CD8-positive, alpha-beta memory T cell (primary cell): Measurements from ENCODE around the gene VPS35L. TPM values are rescaled to one million over a fixed set of nuclear protein-coding genes. Genes with fewer than 3 reads are reported as not detected.
"Not testable (repeated sequence)": the region's sequence is repeated elsewhere in the genome, so short reads cannot be mapped to it uniquely, and the experiment has no call there.

ENCODE experiments used
- CTCF ChIA-PET: fragments of 350-600 bp; sonication (Branson Sonifier 250); formaldehyde crosslinking; loops from one replicate; lab custom pipeline; 2021; ENCODE audit warnings: antibody characterized with exemption; lab: Charles Lee
- POLR2A ChIA-PET: fragments of 350-600 bp; sonication (Branson Sonifier 250); formaldehyde crosslinking; loops from one replicate; lab custom pipeline; 2021; ENCODE audit warnings: antibody characterized with exemption; lab: Charles Lee
- DNase-seq, 5 donors: peaks; one replicate each; pipeline versions ENCODE4 v3.0.0 to v3.0.0-alpha.2; 2020 to 2022; ENCODE audit warnings: mixed read lengths in 1 of 5
- H3K27ac ChIP-seq: one replicate; pipeline ENCODE4 v1.7.0; 2013; ENCODE audit warnings: low read depth, mild to moderate bottlenecking, low read length, moderate library complexity
- H3K27me3 ChIP-seq: 2 replicates; pipeline ENCODE4 v1.7.0; 2013; ENCODE audit warnings: low read length, mild to moderate bottlenecking; ENCODE audit not compliant: insufficient read depth, poor library complexity, severe bottlenecking
- H3K36me3 ChIP-seq: 2 replicates; pipeline ENCODE4 v1.7.0; 2013; ENCODE audit warnings: mild to moderate bottlenecking, low read length, moderate library complexity; ENCODE audit not compliant: insufficient read depth
- H3K4me1 ChIP-seq: 2 replicates; pipeline ENCODE4 v1.7.0; 2013; ENCODE audit warnings: mild to moderate bottlenecking, low read length, moderate library complexity; ENCODE audit not compliant: insufficient read depth
- H3K4me3 ChIP-seq: 2 replicates; pipeline ENCODE4 v1.7.0; 2013; ENCODE audit warnings: mild to moderate bottlenecking, low read length
- H3K9me3 ChIP-seq: 2 replicates; pipeline ENCODE4 v1.7.0; 2013; ENCODE audit warnings: mild to moderate bottlenecking, low read length
- H3K27ac Mint-ChIP-seq, 8 donors: one replicate each; pipeline ENCODE4 v1.8.0; 2020 to 2021; ENCODE audit warnings: mixed read lengths in 8 of 8, mild to moderate bottlenecking in 6 of 8, inconsistent platforms in 3 of 8, moderate library complexity in 3 of 8
- H3K27me3 Mint-ChIP-seq, 2 donors: one replicate each; pipeline ENCODE4 v1.8.0; 2020 to 2021; ENCODE audit warnings: mixed read lengths in 2 of 2, mild to moderate bottlenecking in 1 of 2, moderate library complexity in 1 of 2
- H3K36me3 Mint-ChIP-seq, 3 donors: one replicate each; pipeline ENCODE4 v1.8.0; 2020 to 2021; ENCODE audit warnings: mixed read lengths in 3 of 3, inconsistent platforms in 1 of 3, mild to moderate bottlenecking in 1 of 3
- H3K4me1 Mint-ChIP-seq, 3 donors: one replicate each; pipeline ENCODE4 v1.8.0; 2020 to 2021; ENCODE audit warnings: mixed read lengths in 3 of 3, inconsistent platforms in 1 of 3, mild to moderate bottlenecking in 1 of 3
- H3K4me3 Mint-ChIP-seq, 7 donors: one replicate each; pipeline ENCODE4 v1.8.0; 2020 to 2021; ENCODE audit warnings: mixed read lengths in 7 of 7, mild to moderate bottlenecking in 6 of 7, moderate library complexity in 4 of 7, inconsistent platforms in 2 of 7
- H3K9me3 Mint-ChIP-seq, 5 donors: one replicate each; pipeline ENCODE4 v1.8.0; 2020 to 2022; ENCODE audit warnings: mixed read lengths in 5 of 5, mild to moderate bottlenecking in 3 of 5, moderate library complexity in 2 of 5, inconsistent platforms in 1 of 5
- polyA plus RNA-seq: library from polyadenylated mRNA; unstranded; fragments of 300-500 nt; fragmentation: Illumina TruSeq; gene quantifications from one replicate; pipeline ENCODE4 v1.2.3, GENCODE V29; 2021
- total RNA-seq, 2 experiments: library from RNA; stranded (reverse); gene quantifications; one replicate each; pipeline ENCODE4 v1.2.3, GENCODE V29; 2021

Gene VPS35L
- total and polyA plus RNA-seq, 3 experiments from 2014 or later = 37.4 to 52.3 (median 40.2) TPM

DNA sequence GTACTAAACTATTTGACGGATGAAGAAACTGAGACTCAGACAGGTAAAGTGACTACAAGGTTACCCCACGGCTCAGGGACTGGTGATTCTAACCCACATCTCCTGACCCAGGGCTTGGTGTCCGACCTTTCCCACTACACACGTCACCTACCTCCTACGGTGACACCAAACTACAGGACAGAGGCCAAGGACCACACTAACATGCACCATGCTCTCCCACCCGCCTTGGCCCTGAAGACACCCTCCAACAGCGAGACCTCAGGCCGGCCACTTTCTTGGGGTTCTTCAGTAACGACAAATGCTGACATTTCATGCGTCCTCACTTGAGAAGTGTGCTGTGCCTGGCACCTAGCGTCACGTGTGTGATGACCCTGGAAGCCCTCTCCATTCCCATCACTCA is 156.1 kb downstream of the VPS35L start:
- ChIA-PET POLR2A (no interaction called here), CTCF (no interaction called here)
- H3K4me1 Mint-ChIP-seq = peaks cover 21 to 35% (median 26%) of the 10 kb centered on the region in 3 donors
- peak overlapping the region in 2 of 8 donors; percentile 10 to 29 for H3K27ac Mint-ChIP-seq
- Histone ChIP-seq H3K27me3 (no peaks in the 10 kb centered on the region), H3K4me3 (no peak overlapping the region), H3K36me3 (peaks cover 12% of the 10 kb centered on the region), H3K9me3 (no peaks in the 10 kb centered on the region), H3K4me1 (peaks cover 7% of the 10 kb centered on the region), H3K27ac (no peak overlapping the region)
- DNase-seq = no peak
- no peak overlapping the region for H3K4me3 Mint-ChIP-seq
- no peaks in the 10 kb centered on the region for H3K9me3 Mint-ChIP-seq
- H3K27me3 Mint-ChIP-seq = no peaks in the 10 kb centered on the region
- H3K36me3 Mint-ChIP-seq = peaks cover 12 to 69% (median 21%) of the 10 kb centered on the region in 3 donors

- Mint-ChIP-seq H3K4me1 (peaks cover 27 to 40% (median 35%) of the 10 kb centered on the region in 3 donors), H3K27me3 (no peaks in the 10 kb centered on the region), H3K9me3 (no peaks in the 10 kb centered on the region), H3K36me3 (peaks cover 12 to 62% (median 20%) of the 10 kb centered on the region in 3 donors), H3K27ac (no peak overlapping the region), H3K4me3 (no peak overlapping the region)
- Histone ChIP-seq H3K9me3 (no peaks in the 10 kb centered on the region), H3K4me3 (no peak overlapping the region), H3K36me3 (peaks cover 12% of the 10 kb centered on the region), H3K27me3 (no peaks in the 10 kb centered on the region), H3K27ac (no peak overlapping the region), H3K4me1 (peaks cover 14% of the 10 kb centered on the region)
- ChIA-PET CTCF (no interaction called here), POLR2A (no interaction called here)
- DNase-seq = no peak
Measured at GRCh38 chr16:19712418-19713058, 157.0 kb downstream of the VPS35L start.

GRCh38 chr16:19713697-19714096 is 158.2 kb downstream of the VPS35L start:
- peak overlapping the region in 2 of 7 donors; percentile 15 to 51 for H3K4me3 Mint-ChIP-seq
- H3K27me3 Mint-ChIP-seq = no peaks in the 10 kb centered on the region
- Histone ChIP-seq H3K27me3 (no peaks in the 10 kb centered on the region), H3K4me3 (no peak overlapping the region), H3K36me3 (peaks cover 12% of the 10 kb centered on the region), H3K27ac (no peak overlapping the region), H3K9me3 (no peaks in the 10 kb centered on the region), H3K4me1 (peaks cover 15% of the 10 kb centered on the region)
- DNase-seq = no peak
- ChIA-PET POLR2A (no interaction called here), CTCF (no interaction called here)
- H3K36me3 Mint-ChIP-seq = peaks cover 12 to 64% (median 20%) of the 10 kb centered on the region in 3 donors
- H3K4me1 Mint-ChIP-seq = peaks cover 29 to 43% (median 36%) of the 10 kb centered on the region in 3 donors
- no peak overlapping the region for H3K27ac Mint-ChIP-seq
- H3K9me3 Mint-ChIP-seq = no peaks in the 10 kb centered on the region

- H3K9me3 ChIP-seq = no peaks in the 10 kb centered on the region
- H3K27me3 ChIP-seq = no peaks in the 10 kb centered on the region
- H3K27me3 Mint-ChIP-seq = no peaks in the 10 kb centered on the region
- H3K9me3 Mint-ChIP-seq = no peaks in the 10 kb centered on the region
- ChIA-PET CTCF (no interaction called here), POLR2A (no interaction called here)
- no peak overlapping the region for H3K4me3 Mint-ChIP-seq
- DNase-seq = no peak
- peaks cover 21% of the 10 kb centered on the region for H3K4me1 ChIP-seq
- peaks cover 9 to 48% (median 11%) of the 10 kb centered on the region in 3 donors for H3K36me3 Mint-ChIP-seq
- H3K27ac ChIP-seq = no peak overlapping the region
- H3K4me3 ChIP-seq = no peak overlapping the region
- H3K4me1 Mint-ChIP-seq = peaks cover 27 to 42% (median 39%) of the 10 kb centered on the region in 3 donors
- H3K27ac Mint-ChIP-seq = no peak overlapping the region
- peaks cover 12% of the 10 kb centered on the region for H3K36me3 ChIP-seq
Measured at GRCh38 chr16:19715566-19715965, 160.1 kb downstream of the VPS35L start.

DNA sequence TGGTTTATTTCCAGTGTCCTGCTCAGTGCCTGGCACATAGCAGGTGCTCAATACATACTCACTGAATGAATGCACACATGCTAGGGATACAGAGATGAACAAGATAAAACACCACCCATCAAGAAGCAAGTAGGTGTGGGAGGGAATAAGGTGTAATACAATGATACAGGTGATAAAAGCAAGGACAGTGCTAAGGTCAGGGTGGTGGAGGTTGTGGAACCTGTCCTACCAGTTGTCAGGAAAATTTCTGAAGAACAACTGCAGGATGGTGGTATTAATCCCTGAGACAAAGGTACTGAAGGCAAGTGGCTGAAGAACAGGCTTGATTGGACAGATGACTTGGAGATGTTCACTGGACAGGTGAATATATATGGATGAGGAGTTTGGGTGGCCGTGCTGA is 160.7 kb downstream of the VPS35L start:
- H3K4me1 Mint-ChIP-seq = peaks cover 28 to 45% (median 40%) of the 10 kb centered on the region in 3 donors

GRCh38 chr16:19716728-19717127 is 161.2 kb downstream of the VPS35L start:
- peak overlapping the region; percentile 90 to 100 (median 91) for H3K4me3 Mint-ChIP-seq
- H3K9me3 ChIP-seq, H3K27me3 ChIP-seq, H3K9me3 Mint-ChIP-seq, CTCF ChIA-PET, H3K4me3 ChIP-seq, H3K36me3 ChIP-seq, H3K27me3 Mint-ChIP-seq, DNase-seq, POLR2A ChIA-PET: not testable (repeated sequence)
- peaks cover 27 to 48% (median 43%) of the 10 kb centered on the region in 3 donors for H3K4me1 Mint-ChIP-seq
- H3K27ac Mint-ChIP-seq = peak overlapping the region in 3 of 8 donors; percentile 27 to 85 (median 59)
- peak overlapping the region; percentile 49 for H3K27ac ChIP-seq
- H3K4me1 ChIP-seq = peaks cover 21% of the 10 kb centered on the region
- peaks cover 9 to 40% (median 11%) of the 10 kb centered on the region in 3 donors for H3K36me3 Mint-ChIP-seq

More for the DNA sequence above, 160.7 kb downstream of the VPS35L start:
- H3K4me3 Mint-ChIP-seq = peak overlapping the region; percentile 2 to 96 (median 82)
- peak overlapping the region in 6 of 8 donors; percentile 27 to 67 (median 50) for H3K27ac Mint-ChIP-seq
- ChIA-PET CTCF (no interaction called here), POLR2A (no interaction called here)
- Histone ChIP-seq H3K4me3 (no peak overlapping the region), H3K27ac (no peak overlapping the region), H3K36me3 (peaks cover 12% of the 10 kb centered on the region), H3K27me3 (no peaks in the 10 kb centered on the region), H3K4me1 (peaks cover 21% of the 10 kb centered on the region), H3K9me3 (no peaks in the 10 kb centered on the region)
- no peaks in the 10 kb centered on the region for H3K27me3 Mint-ChIP-seq
- DNase-seq = no peak
- H3K9me3 Mint-ChIP-seq = no peaks in the 10 kb centered on the region
- H3K36me3 Mint-ChIP-seq = peaks cover 9 to 45% (median 11%) of the 10 kb centered on the region in 3 donors

- POLR2A ChIA-PET = interaction anchor here (1.2 to 1.5 kb wide), 2 partner anchors 21 to 162 kb away, joined by 5 read pairs; partner anchors contain the start of gene VPS35L
- DNase-seq = no peak
- no peaks in the 10 kb centered on the region for H3K27me3 Mint-ChIP-seq
Measured at GRCh38 chr16:19717314-19717713, 161.8 kb downstream of the VPS35L start.

More at GRCh38 chr16:19717314-19717713, 161.8 kb downstream of the VPS35L start:
- Mint-ChIP-seq H3K27ac (peak overlapping the region; percentile 29 to 91 (median 82)), H3K4me3 (peak overlapping the region; percentile 90 to 100 (median 91)), H3K4me1 (peaks cover 26 to 48% (median 40%) of the 10 kb centered on the region in 3 donors), H3K9me3 (no peaks in the 10 kb centered on the region), H3K36me3 (peaks cover 9 to 34% (median 11%) of the 10 kb centered on the region in 3 donors)
- Histone ChIP-seq H3K9me3 (no peaks in the 10 kb centered on the region), H3K36me3 (peaks cover 6% of the 10 kb centered on the region), H3K27ac (peak overlapping the region; percentile 49), H3K27me3 (no peaks in the 10 kb centered on the region), H3K4me1 (peaks cover 21% of the 10 kb centered on the region), H3K4me3 (peak overlapping the region; percentile 93)
- CTCF ChIA-PET = interaction anchor here (1.1 to 1.4 kb wide), 2 partner anchors 19 to 134 kb away, joined by 3 to 4 read pairs; no protein-coding TSS in a partner anchor
